Occipital lobe (tissue), 2 donors: ENCODE results near the gene GPC6. TPM values are rescaled to one million over a fixed set of nuclear protein-coding genes. Genes with fewer than 3 reads are reported as not detected.
"Not testable (repeated sequence)": the region's sequence is repeated elsewhere in the genome, so short reads cannot be mapped to it uniquely, and the experiment has no call there.

ENCODE experiments used
- DNase-seq: peaks from one replicate; lab custom pipeline; 2025; lab: John Stamatoyannopoulos, UW
- total RNA-seq: library from RNA; depleted of rRNA; stranded (reverse); fragments of >200 nt; gene quantifications from one replicate; pipeline ENCODE4 v1.2.3, GENCODE V29; 2014

The GPC6 gene
- total RNA-seq, 1 donor from 2014 or later = 9.8 TPM

- DNase-seq = no peak
Measured at GRCh38 chr13:94195715-94196114, 969.1 kb downstream of the GPC6 start.

DNA sequence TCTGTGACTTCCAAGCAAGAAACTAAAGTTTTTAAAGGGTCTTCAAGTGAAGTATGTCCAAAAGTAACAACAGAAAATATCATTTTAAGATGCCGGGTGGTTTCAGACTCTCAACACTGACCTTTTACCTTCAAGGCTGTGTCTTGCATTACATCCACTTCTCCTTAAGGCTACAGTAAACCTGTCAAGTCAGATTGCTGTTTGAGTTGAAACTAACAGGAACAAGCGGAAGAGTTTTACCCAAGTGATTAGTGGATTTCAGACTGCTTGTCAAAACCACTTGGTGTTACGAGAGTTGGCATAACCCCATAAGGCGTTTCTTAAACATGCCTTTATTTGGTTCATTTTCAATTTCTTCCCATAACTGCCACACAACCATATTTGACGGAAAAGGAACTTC lies 969.8 kb downstream of the GPC6 start:
- DNase-seq = no peak

GRCh38 chr13:94198681-94199080 lies 972.1 kb downstream of the GPC6 start:
- DNase-seq = no peak

DNA sequence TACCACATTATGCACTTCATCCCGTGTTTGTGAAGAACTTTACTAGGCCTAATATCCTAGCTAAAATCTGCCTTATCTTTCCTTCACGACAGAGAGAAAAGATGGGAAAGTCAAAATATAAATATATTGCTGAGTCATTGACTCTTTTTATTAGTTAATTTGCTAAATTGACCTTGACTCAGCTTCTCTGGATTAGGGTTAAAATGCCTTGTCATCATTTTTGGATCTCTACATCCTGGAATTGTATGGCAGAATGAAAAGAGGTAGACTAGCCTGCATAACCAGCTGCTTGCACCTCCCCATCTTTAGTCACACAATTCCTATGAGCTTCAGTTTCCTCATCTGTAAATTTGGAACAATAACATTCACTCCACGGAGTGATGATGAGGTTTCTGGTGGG lies 972.5 kb downstream of the GPC6 start:
- DNase-seq = no peak

GRCh38 chr13:94201022-94201421 lies 974.4 kb downstream of the GPC6 start:
- no peak for DNase-seq

DNA sequence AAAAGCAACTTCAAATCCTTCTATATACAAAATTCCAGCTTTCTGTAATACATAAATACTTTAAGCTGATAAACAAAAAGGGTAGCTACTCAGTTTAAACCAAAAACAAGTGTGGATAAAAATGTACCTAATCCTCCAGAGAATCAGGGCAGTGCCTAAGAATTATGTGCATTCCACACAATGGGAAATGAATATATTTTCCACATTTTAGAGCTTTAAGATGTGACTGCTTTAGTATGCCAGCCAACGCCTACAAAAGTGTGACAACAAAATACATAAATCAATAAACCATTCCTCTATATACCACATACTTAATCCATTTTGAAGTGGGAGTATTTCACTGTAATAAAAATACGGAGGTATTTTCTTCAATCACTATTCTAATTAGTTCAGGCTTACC lies 977.6 kb downstream of the GPC6 start:
- no peak for DNase-seq

DNA sequence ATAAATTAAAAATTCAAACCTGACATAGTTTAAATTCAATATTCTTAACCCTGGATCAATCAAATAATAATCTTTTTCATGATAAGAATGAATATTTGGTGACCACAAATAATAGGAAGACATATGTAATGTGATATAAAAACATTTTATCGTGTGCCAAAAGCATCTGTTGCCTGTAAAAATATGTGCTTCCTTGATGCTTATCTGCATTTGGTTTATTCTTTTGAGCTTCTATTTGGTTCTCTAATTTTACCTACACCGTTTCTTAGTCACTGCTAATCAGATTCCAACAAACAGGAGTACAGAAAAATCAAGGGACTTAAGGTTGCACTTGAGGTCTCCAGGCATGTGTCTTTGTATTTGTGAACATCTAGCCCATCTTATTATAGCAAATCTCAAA lies 978.3 kb downstream of the GPC6 start:
- no peak for DNase-seq

- no peak for DNase-seq
Measured at GRCh38 chr13:94205896-94206295, 979.3 kb downstream of the GPC6 start.

- DNase-seq = no peak
Measured at GRCh38 chr13:94209117-94209516, 982.5 kb downstream of the GPC6 start.

GRCh38 chr13:94209913-94210312 lies 983.3 kb downstream of the GPC6 start:
- not testable (repeated sequence) for DNase-seq

GRCh38 chr13:94210816-94211215 lies 984.2 kb downstream of the GPC6 start:
- DNase-seq = no peak

- no peak for DNase-seq
Measured at GRCh38 chr13:94212196-94212595, 985.6 kb downstream of the GPC6 start.

DNA sequence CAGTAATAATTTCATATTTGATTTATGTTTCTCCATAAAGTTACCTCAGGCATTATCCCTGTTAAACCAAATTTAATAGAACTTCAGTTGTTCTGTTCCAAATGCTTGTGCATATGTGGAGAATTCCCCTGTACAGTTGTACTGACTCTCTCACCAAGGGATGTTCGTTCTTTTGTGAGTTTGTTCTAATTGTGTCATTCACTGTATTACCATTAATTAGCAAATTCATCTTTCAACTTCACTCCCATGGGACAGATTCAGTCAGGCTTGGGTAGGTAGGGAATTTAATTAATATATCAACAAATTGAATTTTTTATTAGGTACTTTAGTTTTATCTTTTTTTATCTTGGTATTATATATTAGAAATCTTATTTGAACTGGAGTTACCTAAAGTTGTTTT lies 987.5 kb downstream of the GPC6 start:
- no peak for DNase-seq

- DNase-seq = no peak
Measured at GRCh38 chr13:94214975-94215374, 988.4 kb downstream of the GPC6 start.

DNA sequence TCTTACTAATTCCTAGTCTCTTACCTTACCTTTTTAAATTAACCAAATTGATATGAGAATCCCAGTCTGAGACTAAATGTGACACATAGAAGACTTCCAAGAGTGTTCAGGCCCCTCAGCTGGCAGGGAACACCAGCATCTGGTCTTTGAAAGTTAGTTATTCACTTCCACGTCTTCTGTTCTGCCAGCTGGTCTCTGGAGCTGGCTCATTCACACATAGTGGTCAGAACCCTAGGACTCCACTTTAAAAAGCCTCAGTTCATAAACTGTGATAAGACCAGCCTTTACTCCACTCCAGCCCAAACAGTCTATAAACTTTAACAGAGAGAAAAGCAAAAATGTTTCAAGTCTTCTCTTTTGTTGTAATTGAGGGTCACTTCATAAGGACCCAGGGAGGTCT lies 989.9 kb downstream of the GPC6 start:
- DNase-seq = no peak

DNA sequence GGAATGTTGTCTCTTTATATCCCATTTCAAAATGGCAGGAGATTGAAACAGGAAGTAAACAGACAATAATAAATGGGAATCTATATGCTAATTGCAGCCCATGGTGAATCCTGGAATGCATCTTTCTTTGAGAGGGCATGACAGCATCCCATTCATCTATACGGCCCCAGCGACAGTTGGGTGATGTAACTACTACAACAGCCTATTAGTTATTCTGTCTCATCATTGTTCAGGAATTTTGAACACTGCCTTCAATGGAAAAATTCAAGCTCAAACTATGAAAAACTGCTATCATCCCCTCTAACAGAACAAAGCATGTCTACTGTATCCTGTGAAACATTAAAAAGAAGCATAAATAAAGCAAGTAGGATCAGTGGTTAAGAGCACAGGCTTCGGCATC lies 990.8 kb downstream of the GPC6 start:
- DNase-seq = no peak

DNA sequence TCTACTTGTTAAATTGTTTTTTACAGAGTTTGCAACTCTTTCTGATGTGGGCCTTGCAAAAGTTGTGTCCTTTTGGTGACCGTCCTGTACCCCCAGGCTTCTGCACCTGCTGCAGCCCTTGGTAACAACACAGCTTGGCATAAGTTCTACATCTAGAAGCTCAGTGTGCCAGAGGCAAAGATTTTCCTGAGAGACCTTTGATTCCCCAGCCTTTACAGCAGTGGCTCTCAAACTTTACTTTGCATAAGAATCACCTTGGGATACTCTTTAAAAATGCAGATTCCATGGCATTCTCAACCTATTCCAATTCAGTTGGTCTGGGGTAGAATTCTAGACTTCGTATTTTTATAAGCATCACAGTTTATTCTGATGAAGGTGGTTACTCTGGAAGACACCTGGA lies 991.9 kb downstream of the GPC6 start:
- no peak for DNase-seq

GRCh38 chr13:94218951-94219350 lies 992.3 kb downstream of the GPC6 start:
- no peak for DNase-seq

- no peak for DNase-seq
Measured at GRCh38 chr13:94224670-94225069, 998.1 kb downstream of the GPC6 start.

GRCh38 chr13:94227255-94227879 lies 1000.8 kb downstream of the GPC6 start:
- no peak for DNase-seq

DNA sequence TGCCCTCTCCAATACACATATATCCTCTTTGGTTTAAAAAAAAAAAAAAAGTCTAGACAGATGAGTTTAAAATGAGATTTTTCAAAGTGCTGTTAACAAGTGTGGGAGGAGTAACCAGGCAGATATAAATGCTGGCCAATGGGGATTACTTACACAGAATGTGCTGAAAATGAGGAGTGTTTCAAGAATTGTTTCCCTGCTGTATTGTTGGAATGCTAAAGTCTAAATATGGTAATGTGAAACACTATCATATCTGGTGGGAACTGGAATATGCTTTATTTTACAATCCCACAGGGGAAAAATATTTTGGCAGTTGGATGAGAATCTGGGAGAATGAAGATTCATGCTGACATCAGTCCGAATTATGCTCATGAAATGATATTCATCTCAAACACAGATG lies 1002.2 kb downstream of the GPC6 start:
- DNase-seq = no peak

GRCh38 chr13:94232161-94232950 lies 1005.7 kb downstream of the GPC6 start:
- no peak for DNase-seq

DNA sequence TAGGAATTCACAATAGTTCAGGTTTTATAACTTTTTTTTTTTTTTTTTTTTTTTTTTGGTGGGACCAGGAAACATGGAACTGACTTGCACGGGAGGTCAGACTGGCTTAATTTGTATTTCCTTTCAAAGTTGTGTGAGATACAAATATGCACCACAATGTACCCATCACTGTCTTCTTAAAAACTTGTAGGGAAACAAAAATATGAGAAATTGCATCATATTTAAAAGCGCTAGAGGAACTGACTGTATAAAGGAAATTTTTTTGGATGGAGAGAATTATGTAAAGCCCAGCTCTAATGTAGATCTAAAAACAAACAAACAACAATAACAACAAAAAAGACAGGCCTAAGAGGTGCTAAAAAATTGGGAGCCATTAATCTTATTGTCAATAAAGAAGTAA lies 1006.3 kb downstream of the GPC6 start:
- no peak for DNase-seq
